NB4 (cell line): Measurements from ENCODE around the gene OLA1.

ENCODE experiments used
- CTCF ChIP-seq: IDR thresholded peaks from one replicate; pipeline ENCODE4 v1.5.1; 2012; ENCODE audit warnings: low read depth, low read length
- POLR2A ChIP-seq: IDR thresholded peaks from 2 replicates; pipeline ENCODE4 v1.6.1; 2011; ENCODE audit warnings: mild to moderate bottlenecking; ENCODE audit not compliant: insufficient read length; ENCODE audit errors: extremely low read depth

- no peak for TF ChIP-seq CTCF
- no peak for TF ChIP-seq POLR2A
Observed at GRCh38 chr2:174195253-174195652, 53.1 kb downstream of the OLA1 start.
